ENCODE measurements around the gene SMG9.

The SMG9 gene

DNA sequence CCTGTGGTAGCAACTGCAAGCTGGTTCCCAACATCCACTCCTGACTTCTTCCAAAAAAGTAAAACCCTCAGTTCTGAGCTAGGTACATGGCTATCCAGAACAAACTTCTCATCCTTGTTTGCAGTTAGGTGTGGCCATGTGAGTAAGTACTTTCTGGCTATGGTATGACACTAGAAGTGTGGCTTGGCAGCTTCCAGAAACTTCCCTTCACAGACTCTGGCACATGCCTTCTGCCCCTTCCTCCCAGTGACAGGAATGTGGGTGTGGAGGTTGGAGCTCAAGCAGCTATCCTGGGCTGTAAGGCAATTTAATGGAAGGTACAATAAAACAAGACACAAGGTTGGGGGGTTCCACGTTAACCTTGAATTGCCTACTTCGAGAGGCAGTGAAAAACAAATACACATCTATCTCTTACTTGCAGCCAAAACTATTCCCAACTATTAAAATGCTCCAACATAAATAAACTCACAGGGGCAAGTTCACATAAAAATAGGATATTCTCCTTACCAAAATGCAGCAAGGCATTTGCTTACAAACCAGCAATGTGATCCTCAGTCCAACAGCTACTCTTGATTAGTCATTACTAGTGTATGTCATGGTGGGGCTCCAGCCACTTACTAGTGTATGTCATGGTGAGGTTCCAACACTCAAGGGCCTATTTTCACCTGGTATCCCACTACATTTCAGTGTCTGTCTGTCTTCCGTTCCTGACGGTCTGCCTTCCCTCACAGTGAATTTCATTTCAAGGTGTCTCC lies 3.1 kb downstream of the SMG9 start:
- Histone ChIP-seq H3K27me3 (no peaks in the 10 kb centered on the region), H3K36me3 (peaks cover 41% of the 10 kb centered on the region), H3K4me1 (ENCODE audit: control insufficient read depth in 1 of 2, insufficient read depth in 1 of 2, low read depth in 1 of 2, low read length in 1 of 2) (peaks cover 25 to 28% of the 10 kb centered on the region in 2 experiments), H3K9me3 (no peaks in the 10 kb centered on the region), H3K4me3 (ENCODE audit: low read depth in 1 of 2, low read length in 1 of 2) (no peak overlapping the region), H3K27ac (no peak overlapping the region)
- TF ChIP-seq CTCF (IDR thresholded peaks at IDR 0.05), result no peak

- Histone ChIP-seq H3K4me1 (ENCODE audit: control insufficient read depth in 1 of 2, insufficient read depth in 1 of 2, low read depth in 1 of 2, low read length in 1 of 2) (peaks cover 17 to 22% of the 10 kb centered on the region in 2 experiments), H3K4me3 (ENCODE audit: low read depth in 1 of 2, low read length in 1 of 2) (no peak overlapping the region), H3K36me3 (peaks cover 47% of the 10 kb centered on the region), H3K27ac (no peak overlapping the region), H3K9me3 (no peaks in the 10 kb centered on the region), H3K27me3 (no peaks in the 10 kb centered on the region)
- TF ChIP-seq CTCF (IDR thresholded peaks at IDR 0.05), result no peak
These were observed 4.9 kb downstream of the SMG9 start for GRCh38 chr19:43749898-43750297.

- Histone ChIP-seq H3K4me1 (ENCODE audit: control insufficient read depth in 1 of 2, insufficient read depth in 1 of 2, low read depth in 1 of 2, low read length in 1 of 2) (peaks cover 20 to 21% of the 10 kb centered on the region in 2 experiments), H3K4me3 (ENCODE audit: low read depth in 1 of 2, low read length in 1 of 2) (no peak overlapping the region), H3K27ac (no peak overlapping the region), H3K36me3 (peaks cover 47% of the 10 kb centered on the region), H3K27me3 (no peaks in the 10 kb centered on the region), H3K9me3 (no peaks in the 10 kb centered on the region)
- TF ChIP-seq CTCF (IDR thresholded peaks at IDR 0.05), result no peak
These were observed 5.6 kb downstream of the SMG9 start for GRCh38 chr19:43749152-43749551.

- peaks cover 16 to 17% of the 10 kb centered on the region in 2 experiments for H3K4me1 ChIP-seq (ENCODE audit: control insufficient read depth in 1 of 2, insufficient read depth in 1 of 2, low read depth in 1 of 2, low read length in 1 of 2)
- no peak for TF ChIP-seq CTCF (IDR thresholded peaks at IDR 0.05)
- no peaks in the 10 kb centered on the region for H3K9me3 ChIP-seq
- H3K4me3 ChIP-seq (ENCODE audit: low read depth in 1 of 2, low read length in 1 of 2), result no peak overlapping the region
- no peaks in the 10 kb centered on the region for H3K27me3 ChIP-seq
- H3K27ac ChIP-seq, result no peak overlapping the region
- H3K36me3 ChIP-seq, result peaks cover 47% of the 10 kb centered on the region
These were observed 6.1 kb downstream of the SMG9 start for GRCh38 chr19:43748685-43749084.

GRCh38 chr19:43748205-43748594 lies 6.6 kb downstream of the SMG9 start:
- Histone ChIP-seq H3K9me3 (no peaks in the 10 kb centered on the region), H3K27me3 (no peaks in the 10 kb centered on the region), H3K4me3 (ENCODE audit: low read depth in 1 of 2, low read length in 1 of 2) (no peak overlapping the region), H3K4me1 (ENCODE audit: control insufficient read depth in 1 of 2, insufficient read depth in 1 of 2, low read depth in 1 of 2, low read length in 1 of 2) (peaks cover 11 to 13% of the 10 kb centered on the region in 2 experiments), H3K36me3 (peaks cover 52% of the 10 kb centered on the region), H3K27ac (no peak overlapping the region)
- TF ChIP-seq CTCF (IDR thresholded peaks at IDR 0.05), result no peak
